GM03348 (cell line): ENCODE results near the gene CILP2.
A peak's percentile ranks its signal among the peaks of the same experiment; 100 is the strongest.

Experiments
- DNase-seq: peaks from one replicate; pipeline ENCODE4 v3.0.0; 2012; ENCODE audit warnings: low spot score

The CILP2 gene

DNA sequence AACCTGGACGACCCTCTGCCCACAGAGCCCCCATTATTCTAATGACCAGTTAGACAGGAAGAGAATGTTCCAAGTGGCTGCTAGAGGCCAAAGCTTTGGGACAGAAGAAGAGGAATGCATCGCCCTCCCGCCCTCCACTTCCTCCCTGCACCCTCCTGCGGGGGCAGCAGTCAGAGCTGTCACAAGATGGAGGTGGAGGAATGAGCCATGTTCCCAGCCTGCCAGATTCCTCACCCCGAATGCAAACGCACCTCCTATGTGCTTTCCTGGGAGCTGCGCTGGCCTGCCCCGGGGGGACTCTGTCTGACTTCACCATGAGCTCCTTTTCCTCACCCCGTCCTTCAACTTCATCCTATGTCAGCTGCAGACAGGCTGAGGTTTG lies 7.7 kb upstream of the CILP2 start:
- peak; percentile 61 for DNase-seq

DNA sequence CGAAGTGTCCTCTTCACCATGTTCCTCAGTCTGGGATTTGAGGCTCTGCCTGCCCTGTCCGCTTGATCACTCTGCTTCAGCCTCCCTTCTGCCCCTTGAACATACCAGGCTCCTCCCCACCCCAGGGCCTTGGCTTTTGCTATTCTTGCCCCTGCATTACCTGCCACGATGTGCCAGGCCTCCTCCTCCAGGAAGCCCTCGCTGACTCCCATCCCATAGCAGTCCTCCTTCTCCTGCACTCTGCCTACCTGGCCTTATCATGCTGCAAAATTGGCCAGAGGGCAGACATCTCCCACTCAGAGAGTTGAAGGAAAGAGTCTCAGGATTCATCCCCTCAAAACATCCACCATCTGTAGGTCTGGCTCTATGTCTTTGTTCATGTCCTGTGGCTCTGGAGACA lies 7.2 kb upstream of the CILP2 start:
- DNase-seq: no peak

DNA sequence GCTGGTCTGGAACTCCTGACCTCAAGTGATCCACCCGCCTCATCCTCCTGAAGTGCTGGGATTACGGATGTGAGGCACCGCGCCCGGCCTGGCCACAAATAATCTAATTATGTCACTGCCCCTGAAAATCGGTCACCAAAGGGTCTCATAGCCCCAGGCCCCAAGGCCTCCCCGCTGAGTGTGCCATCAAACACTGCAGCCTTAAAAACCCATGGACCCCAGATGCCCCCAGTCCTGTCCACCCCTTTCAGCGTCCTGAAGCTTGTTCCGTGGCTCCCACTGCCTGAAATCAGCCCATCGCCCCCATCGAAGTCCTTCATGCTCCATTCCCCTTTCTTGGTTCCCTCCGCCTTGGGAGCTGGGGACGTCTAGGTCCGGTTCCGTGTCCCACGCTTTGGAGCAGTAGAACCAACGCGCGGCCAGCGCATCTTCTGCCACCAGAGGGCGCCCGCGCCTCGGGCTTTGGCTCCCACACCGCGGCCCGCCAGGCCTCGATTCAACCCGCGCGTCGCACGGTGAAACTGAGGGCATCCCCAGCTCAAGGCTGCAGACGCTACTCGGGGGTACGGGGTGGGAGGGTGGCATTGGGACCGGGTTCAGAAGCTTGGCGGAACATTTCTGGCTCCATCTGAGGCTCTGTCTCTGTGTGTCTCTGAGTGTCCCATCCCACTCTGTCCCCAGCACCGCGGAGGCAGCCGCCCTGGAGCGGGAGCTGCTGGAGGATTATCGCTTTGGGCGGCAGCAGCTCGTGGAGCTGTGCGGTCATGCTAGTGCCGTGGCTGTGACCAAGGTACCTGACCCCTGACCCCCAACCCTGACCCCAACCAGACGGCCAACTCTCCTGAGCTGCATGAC lies 5.9 kb upstream of the CILP2 start:
- peak; percentile 93 for DNase-seq

DNA sequence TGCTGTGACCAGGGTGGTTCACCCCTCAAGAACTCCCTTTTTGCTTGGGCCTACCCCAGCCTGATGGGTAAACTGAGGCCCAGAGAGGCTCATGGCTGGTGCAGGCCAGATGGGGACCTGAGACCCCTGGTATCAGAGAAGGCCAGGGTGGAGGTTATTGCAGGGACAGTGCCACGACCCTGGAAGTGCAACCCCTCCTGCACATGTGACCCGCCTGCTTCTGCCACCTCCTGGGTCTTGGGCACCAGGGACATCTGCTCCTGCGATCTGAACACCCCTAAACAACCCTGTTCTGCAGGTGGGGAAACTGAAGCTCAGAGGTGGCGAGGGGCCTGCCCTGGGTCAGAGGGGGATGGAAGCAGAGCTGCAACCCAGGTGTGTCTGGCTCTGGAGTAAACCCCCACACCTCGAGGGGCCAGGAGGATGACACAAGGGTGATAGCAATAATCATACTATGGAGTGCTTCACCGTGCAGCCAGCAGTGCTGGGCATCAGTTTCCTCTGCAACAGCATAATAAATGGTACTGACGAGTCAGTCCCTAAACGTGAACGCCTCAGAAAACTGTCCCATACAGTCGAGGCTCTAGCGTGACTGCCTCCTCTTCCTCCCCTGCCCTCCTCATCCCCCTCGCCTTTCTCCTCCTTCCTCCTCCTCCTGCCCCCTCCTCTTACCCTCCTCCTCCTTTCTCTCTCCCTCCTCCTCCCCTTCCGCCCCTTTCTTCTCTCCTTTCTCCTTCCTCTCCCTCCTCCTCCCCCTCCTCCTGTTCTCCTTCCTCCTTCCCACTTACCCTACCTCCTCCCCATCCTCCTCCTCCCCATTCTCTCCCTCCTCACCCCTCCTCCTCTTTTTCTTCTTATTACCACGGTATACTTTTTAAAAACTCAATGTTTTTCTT lies 5.0 kb upstream of the CILP2 start:
- DNase-seq: no peak

DNA sequence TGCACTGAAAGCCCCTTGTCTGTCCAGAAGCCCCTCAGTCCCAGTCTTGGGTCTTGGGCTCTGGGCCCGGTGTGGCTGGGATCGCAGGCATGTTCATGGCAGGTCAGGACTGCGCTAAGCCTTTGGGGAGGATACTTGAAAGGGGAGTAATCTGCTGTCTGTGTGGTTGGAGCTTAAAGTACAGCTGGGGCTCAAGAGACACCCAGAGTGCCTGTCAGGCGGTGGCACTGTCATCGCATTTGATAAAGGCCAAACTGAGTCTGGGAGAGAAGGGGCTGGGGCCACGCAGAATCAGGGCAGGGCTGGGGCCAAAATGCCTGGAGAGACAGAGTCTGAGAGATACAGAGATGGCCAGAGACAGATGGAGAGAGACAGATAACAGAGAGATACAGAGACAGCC lies 4.2 kb upstream of the CILP2 start:
- DNase-seq: no peak

DNA sequence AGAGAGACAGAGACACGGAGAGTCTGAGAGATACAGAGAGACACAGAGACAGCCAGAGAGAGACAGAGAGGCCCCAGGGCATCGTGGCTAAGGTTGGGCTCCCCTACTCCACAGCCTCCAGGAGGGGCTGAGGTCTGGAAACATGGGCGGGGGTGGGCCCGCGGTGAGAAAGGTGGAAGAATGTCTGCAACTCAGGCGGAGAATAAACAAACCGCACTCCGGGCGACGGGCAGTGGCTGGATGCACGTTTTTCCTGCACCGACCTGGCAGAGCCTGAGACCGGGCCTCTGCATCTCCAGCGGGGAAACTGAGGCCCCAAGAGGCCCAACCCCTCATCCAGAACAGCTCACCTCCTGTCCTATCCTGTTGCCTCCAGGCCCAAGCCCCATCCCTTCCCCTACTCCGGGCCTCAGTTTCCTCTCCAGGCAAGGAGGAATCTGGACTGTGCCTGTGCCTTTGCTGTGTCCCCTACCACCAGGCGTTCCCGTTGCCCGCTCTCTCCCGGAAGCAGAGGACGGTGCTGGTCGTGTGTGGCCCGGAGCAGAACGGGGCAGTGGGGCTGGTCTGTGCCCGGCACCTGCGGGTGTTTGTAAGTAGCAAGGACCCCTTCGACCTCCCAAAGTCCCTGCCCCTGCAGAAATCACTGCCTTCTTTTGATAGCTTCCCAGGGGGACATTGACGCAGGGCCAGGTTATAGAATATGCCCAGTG lies 3.4 kb upstream of the CILP2 start:
- no peak for DNase-seq

DNA sequence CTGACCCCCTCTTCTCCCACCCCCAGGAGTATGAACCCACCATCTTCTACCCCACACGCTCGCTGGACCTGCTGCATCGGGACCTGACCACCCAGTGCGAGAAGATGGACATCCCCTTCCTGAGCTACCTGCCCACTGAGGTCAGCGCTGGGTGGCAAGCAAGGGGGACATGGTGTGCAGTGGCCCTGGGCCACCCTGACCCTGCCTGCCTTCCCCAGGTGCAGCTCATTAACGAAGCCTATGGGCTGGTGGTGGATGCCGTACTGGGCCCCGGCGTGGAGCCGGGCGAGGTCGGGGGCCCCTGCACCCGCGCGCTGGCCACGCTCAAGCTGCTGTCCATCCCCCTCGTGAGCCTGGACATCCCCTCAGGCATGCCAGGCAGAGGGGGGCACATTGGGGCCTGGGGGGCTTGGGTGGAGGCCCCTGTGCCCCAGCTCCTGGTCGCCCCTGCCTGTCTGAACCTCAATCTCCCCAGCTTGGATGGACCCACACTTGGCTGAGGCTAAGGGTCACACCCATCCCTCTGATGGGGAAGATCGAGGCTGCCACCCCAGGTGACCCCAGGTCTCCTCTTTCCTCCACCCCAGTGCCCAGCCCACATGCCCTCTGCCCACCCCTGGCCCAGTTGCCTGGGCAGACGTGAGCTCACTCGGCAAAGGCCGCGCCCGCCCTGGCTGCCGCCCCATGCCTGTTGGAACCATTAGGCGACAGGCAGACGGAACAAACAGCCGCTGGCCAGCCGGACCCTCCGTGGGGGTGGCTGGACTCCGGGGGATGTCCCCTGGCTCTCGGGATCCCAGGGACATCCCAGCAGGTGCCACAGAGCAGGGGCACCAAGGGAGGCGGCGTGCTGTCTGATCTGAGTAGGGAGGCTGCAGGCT lies 2.5 kb upstream of the CILP2 start:
- no peak for DNase-seq

DNA sequence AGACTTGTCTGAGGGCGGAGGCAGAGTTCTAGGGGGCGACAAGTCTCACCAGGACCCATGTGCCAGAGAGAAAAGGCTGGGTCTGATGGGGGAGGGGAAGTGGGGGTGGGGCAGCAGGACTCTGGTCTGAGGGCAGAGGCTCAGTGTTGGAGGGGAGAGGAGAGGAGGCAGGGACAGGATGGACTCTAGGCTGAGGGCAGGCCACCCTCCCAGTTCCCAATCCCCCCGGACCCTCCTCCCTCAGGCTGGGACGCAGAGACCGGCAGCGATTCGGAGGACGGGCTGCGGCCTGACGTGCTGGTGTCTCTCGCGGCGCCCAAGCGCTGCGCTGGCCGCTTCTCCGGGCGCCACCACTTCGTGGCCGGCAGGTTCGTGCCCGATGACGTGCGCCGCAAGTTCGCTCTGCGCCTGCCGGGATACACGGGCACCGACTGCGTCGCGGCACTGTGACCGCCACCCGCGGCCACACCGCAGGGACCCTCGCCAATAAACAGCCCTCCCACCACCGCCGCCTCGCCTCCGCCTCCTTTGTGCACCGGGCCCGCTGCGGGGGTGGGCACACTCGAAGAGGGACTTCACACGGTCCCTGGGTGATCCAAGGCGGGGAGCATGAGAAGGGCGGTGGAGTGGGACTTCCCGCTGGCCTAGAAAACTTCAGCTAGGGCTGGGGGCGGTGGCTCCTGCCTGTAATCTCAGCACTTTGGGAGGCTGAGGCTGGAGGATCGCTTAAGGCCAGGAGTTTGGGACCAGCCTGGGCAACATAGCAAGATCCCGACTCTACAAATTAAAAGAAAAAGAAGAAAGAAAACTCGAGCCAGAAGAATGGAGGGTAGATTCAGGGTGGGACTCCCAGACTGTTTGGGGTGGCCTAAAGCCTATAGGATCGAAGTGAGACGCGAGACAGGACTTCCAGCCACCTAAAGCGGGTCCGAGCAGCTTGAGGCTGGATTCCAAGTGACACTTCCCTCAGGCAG lies 703 bp upstream of the CILP2 start:
- peak; percentile 42 for DNase-seq

DNA sequence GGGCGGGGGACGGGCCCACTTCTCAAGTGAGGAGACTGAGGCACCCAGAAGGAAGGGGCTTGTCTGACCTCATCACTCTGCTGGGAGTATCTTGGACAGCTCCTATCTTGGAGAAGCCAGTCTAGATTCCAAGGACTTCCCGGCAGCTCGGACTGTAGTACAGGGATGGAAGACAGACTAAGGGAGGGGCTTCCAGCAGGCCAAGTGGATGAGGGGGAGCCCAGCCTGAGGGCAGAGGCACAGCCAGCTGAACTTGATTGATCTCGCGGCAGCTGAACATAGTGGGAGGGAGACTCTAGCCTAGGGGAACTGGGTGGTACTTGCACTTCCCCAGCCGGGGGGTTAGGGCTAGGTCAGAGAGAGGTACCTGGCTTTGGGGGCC lies 711 bp downstream of the CILP2 start:
- DNase-seq: no peak

DNA sequence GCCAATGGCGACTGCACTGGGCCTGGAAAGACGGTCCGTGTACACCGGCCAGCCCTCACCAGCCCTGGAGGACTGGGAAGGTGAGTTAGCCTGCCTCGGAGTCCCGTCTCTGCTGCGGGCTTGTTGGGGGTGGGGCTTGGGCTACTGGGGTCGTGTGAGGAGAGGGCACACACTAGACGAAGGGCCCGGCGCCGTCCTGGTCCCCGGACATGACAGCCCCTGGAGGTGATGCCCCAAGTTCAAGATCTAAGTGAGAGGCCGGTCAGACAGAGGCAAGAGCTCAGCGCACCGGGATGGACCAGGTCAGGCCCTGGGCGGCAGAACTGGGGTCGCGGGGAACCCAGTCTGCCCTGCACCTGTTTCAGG lies 1.6 kb downstream of the CILP2 start:
- no peak for DNase-seq

DNA sequence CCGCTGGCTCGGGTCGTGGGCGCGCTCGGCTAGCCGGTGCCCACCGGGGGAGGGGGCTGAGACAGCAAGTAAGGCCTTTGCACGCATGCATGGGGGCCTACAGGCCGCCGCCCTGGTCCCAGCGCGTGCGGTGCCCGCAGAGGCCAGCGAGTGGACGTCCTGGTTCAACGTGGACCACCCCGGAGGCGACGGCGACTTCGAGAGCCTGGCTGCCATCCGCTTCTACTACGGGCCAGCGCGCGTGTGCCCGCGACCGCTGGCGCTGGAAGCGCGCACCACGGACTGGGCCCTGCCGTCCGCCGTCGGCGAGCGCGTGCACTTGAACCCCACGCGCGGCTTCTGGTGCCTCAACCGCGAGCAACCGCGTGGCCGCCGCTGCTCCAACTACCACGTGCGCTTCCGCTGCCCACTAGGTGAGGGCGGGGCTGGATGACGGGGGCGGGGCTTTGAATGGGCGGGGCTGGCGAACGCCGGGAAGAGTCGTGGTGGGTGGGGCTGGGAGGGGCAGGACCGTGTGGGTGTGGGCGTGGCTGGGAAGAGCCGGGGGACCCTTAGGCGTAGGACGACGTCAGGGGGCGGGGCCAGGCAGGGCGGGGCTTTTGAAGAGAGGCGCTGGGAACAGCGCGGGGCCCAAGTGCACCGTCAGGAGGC lies 2.1 kb downstream of the CILP2 start:
- DNase-seq: peak; percentile 85

DNA sequence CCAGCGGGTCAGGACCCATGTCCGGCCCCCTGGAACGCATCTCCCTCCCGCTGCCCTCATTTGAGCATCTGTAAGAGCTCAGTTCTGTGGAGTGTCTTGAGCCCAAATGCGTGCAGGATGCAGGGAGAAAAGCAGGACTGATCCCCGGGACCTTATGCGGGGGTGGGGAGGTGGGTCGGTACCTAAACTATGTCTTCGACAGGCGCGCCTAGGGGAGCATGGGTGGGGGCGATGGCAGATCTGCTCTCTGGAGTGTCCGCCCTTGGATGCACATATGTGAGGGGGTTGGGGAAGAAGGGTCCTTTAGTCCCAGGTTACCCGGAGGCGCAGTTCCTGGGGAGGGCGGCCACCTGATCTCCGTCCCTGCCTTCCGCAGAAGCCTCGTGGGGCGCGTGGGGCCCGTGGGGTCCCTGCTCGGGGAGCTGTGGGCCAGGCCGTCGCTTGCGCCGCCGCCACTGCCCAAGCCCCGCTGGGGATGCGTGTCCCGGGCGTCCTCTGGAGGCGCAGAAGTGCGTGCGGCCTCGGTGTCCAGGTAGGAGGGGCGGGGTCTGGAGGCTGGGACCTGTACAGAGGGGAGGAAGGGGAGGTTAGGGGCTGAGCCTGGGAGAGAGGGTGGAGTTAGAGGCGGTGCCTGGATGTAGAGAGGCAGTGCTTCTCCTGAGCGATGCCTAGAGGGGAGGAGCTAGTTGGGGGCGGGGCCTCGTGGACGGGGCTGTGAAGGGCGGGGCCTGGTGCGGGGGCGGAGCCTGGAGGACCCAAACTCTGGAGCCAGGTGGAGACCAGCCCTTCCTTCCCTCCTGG lies 2.9 kb downstream of the CILP2 start:
- DNase-seq: peak; percentile 80

DNA sequence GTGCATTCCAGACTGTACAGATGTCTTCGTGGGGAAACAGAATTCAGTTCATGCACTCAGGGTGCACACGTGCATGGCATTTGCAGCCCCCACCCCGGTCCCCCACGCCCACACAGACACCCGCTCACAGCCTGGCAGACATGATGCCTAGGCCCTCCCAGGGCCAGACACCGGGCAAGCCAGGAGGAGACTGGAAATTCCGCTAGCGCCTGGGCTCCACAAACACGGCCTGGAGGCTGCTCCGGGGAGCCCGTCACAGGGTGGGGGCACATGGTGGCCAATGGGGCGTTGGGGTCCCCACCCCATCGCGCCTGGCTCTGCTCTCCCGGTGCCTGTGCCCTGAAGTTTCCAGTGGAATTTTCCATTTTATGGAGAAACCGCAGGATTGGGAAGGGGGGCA lies 3.6 kb downstream of the CILP2 start:
- DNase-seq: no peak

DNA sequence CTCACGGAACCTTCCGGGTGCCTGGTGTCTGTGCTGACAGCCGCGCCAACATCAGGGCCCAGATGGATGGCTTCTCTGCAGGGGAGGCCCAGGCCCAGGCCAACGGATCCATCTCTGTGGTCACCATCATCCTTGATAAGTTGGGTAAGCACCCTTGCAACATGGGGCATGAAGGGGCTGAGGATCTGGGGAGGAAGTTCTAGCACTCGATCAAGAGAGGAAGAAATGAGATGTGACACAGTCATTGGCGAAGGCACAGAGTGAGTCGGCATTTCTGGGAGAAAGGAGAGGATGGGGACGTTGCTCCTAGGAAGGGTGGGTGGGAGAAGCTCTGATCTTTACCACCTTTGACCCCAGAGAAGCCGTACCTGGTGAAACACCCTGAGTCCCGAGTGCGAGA lies 4.4 kb downstream of the CILP2 start:
- no peak for DNase-seq

DNA sequence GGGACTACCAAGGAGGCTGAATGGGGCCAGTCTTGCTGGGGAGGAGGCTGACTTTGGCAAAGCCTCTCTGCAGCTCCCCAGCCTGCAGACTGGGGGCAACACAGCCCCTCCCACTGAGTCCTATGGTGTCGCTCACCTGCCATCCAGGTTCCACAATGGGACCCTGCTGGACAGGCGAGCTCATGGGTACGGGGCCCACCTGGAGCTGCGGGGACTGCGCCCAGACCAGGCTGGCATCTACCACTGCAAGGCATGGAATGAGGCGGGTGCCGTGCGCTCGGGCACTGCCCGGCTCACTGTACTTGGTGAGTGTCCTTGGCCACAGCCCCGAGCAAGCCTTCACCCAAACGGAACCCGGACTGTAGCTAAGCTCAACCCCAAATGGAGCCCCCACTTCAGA lies 5.0 kb downstream of the CILP2 start:
- DNase-seq: no peak

DNA sequence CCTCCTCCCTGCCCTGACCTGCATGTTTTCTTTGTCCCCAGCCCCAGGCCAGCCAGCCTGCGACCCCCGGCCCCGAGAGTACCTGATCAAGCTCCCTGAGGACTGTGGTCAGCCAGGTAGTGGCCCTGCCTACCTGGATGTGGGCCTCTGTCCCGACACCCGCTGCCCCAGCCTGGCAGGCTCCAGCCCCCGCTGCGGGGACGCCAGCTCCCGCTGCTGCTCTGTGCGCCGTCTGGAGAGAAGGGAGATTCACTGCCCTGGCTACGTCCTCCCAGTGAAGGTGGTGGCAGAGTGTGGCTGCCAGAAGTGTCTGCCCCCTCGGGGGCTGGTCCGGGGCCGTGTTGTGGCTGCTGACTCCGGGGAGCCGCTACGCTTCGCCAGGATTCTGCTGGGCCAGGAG lies 5.6 kb downstream of the CILP2 start:
- DNase-seq: no peak

DNA sequence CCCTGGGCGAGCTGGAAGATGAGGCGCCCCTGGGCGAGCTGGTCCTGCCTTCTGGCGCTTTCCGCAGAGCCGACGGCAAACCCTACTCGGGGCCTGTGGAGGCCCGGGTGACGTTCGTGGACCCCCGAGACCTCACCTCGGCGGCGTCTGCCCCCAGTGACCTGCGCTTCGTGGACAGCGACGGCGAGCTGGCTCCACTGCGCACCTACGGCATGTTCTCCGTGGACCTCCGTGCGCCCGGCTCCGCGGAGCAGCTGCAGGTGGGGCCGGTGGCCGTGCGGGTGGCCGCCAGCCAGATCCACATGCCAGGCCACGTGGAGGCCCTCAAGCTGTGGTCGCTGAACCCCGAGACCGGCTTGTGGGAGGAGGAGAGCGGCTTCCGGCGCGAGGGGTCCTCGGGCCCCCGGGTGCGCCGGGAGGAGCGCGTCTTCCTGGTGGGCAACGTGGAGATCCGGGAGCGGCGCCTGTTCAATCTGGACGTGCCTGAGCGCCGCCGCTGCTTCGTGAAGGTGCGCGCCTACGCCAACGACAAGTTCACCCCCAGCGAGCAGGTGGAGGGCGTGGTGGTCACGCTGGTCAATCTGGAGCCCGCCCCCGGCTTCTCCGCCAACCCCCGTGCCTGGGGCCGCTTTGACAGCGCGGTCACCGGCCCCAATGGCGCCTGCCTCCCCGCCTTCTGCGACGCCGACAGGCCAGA lies 6.3 kb downstream of the CILP2 start:
- DNase-seq: no peak

DNA sequence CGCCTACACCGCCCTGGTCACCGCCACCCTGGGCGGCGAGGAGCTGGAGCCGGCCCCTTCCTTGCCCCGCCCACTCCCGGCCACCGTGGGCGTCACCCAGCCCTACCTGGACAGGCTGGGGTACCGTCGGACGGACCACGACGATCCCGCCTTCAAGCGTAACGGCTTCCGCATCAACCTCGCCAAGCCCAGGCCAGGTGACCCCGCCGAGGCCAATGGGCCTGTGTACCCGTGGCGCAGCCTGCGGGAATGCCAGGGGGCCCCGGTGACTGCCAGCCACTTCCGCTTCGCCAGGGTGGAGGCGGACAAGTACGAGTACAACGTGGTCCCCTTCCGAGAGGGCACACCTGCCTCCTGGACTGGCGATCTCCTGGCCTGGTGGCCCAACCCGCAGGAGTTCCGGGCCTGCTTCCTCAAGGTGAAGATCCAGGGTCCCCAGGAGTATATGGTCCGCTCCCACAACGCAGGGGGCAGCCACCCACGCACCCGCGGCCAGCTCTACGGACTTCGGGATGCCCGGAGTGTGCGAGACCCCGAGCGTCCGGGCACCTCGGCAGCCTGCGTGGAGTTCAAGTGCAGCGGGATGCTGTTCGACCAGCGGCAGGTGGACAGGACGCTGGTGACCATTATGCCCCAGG lies 7.0 kb downstream of the CILP2 start:
- no peak for DNase-seq
